A673 (cell line): Measurements from ENCODE around the gene C5orf58. TPM values are rescaled to one million over a fixed set of nuclear protein-coding genes. Genes with fewer than 3 reads are reported as not detected.

Source experiments
- BruUV-seq: library from RNA; stranded (reverse); fragments of 400-500 nt; replicated peaks from 2 replicates; lab custom pipeline; 2021; lab: Mats Ljungman, UMichigan
- CTCF ChIA-PET: fragments of 300-600 bp; sonication (Branson Sonifier 250); formaldehyde crosslinking; loops from one replicate; lab custom pipeline; 2022; ENCODE audit warnings: antibody characterized with exemption; lab: Charles Lee
- POLR2A ChIA-PET: fragments of 300-600 bp; sonication (Branson Sonifier 250); formaldehyde crosslinking; loops from one replicate; lab custom pipeline; 2022; ENCODE audit warnings: antibody characterized with exemption; ENCODE audit not compliant: low non-redundant PET; lab: Charles Lee
- DNase-seq: peaks from one replicate; pipeline ENCODE4 v3.0.0-alpha.2; 2015; ENCODE audit warnings: low spot score
- H3K27ac ChIP-seq: fragments of 200-600 bp; sonication (generic); 2 replicates; pipeline ENCODE4 v1.5.1; 2016; ENCODE audit warnings: mixed run types, low read depth, mild to moderate bottlenecking, mixed read lengths, antibody characterized with exemption, low read length; ENCODE audit not compliant: poor library complexity, severe bottlenecking
- H3K27me3 ChIP-seq: fragments of 200-600 bp; sonication (generic); replicated peaks from 2 replicates; pipeline ENCODE4 v1.6.1; 2017; ENCODE audit warnings: mixed run types, low read depth, mild to moderate bottlenecking, mixed read lengths, antibody characterized with exemption, low read length; ENCODE audit not compliant: insufficient read depth, poor library complexity
- H3K36me3 ChIP-seq: fragments of 200-600 bp; sonication (generic); 2 replicates; pipeline ENCODE4 v1.6.1; 2016; ENCODE audit warnings: mixed run types, mild to moderate bottlenecking, mixed read lengths, antibody characterized with exemption, low read length; ENCODE audit not compliant: insufficient read depth, poor library complexity, severe bottlenecking
- H3K4me1 ChIP-seq: fragments of 200-600 bp; sonication (generic); 2 replicates; pipeline ENCODE4 v1.6.1; 2017; ENCODE audit warnings: mixed run types, mild to moderate bottlenecking, mixed read lengths, antibody characterized with exemption, low read length; ENCODE audit not compliant: insufficient read depth, poor library complexity, severe bottlenecking
- H3K4me3 ChIP-seq: fragments of 200-600 bp; sonication (generic); 2 replicates; pipeline ENCODE4 v1.5.1; 2016; ENCODE audit warnings: low read depth, mixed run types, mild to moderate bottlenecking, mixed read lengths, low read length; ENCODE audit not compliant: poor library complexity, severe bottlenecking
- H3K9me3 ChIP-seq: fragments of 200-600 bp; sonication (generic); 2 replicates; pipeline ENCODE4 v1.6.1; 2016; ENCODE audit warnings: mixed run types, low read depth, mild to moderate bottlenecking, mixed read lengths, antibody characterized with exemption, low read length; ENCODE audit not compliant: poor library complexity, severe bottlenecking
- EZH2 ChIP-seq: fragments of 200-600 bp; sonication (generic); IDR thresholded peaks from 2 replicates; pipeline ENCODE4 v1.6.1; 2017; ENCODE audit warnings: borderline replicate concordance, low read depth, mild to moderate bottlenecking, mixed read lengths, antibody characterized with exemption, low read length; ENCODE audit not compliant: poor library complexity, severe bottlenecking
- intact Hi-C: fragments of 100-400 bp; cut with micrococcal nuclease; formaldehyde crosslinking; loops from one replicate; pipeline ENCODE4 v1.10.0; 2022; ENCODE audit not compliant: unreplicated experiment
- total RNA-seq: library from RNA; stranded (reverse); gene quantifications from 2 replicates; pipeline ENCODE4 v1.2.3, GENCODE V29; 2021
- TF ChIP-seq, protein P1 (sequence below): fragments of 300-800, 200-600 bp; sonication (generic); conservative IDR thresholded peaks from 2 replicates; pipeline ENCODE4 v1.5.1; 2017; ENCODE audit warnings: low read depth, mild to moderate bottlenecking, antibody characterized with exemption, low read length, moderate library complexity, mixed read lengths

The C5orf58 gene
- total RNA-seq, 1 experiment from 2014 or later = not detected

DNA sequence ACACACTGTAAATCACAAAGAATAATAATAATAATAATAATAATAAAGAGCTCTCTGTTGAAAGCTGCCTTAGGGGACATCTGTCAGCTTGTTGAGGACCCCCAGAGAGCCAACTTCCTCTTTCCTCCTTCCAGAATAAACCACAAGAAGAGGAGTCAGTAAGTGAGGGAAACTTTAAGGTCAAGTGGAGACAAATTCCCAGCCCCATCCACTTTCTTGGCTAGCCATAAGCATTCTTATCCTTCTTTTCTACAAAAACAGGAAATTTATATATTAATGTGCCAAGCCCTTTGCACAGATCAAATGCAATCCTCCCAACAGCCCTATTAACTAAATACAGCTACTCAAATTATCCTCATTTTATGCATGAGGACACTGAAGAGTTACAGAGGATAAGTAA is 9.4 kb upstream of the C5orf58 start:
- Histone ChIP-seq H3K4me3 (no peak overlapping the region), H3K36me3 (no peaks in the 10 kb centered on the region), H3K4me1 (peaks cover 61% of the 10 kb centered on the region), H3K27ac (no peak overlapping the region), H3K9me3 (no peaks in the 10 kb centered on the region), H3K27me3 (no peaks in the 10 kb centered on the region)
- DNase-seq = peak; percentile 44
- no TSS peak for BruUV-seq
- TF ChIP-seq, protein P1, sequence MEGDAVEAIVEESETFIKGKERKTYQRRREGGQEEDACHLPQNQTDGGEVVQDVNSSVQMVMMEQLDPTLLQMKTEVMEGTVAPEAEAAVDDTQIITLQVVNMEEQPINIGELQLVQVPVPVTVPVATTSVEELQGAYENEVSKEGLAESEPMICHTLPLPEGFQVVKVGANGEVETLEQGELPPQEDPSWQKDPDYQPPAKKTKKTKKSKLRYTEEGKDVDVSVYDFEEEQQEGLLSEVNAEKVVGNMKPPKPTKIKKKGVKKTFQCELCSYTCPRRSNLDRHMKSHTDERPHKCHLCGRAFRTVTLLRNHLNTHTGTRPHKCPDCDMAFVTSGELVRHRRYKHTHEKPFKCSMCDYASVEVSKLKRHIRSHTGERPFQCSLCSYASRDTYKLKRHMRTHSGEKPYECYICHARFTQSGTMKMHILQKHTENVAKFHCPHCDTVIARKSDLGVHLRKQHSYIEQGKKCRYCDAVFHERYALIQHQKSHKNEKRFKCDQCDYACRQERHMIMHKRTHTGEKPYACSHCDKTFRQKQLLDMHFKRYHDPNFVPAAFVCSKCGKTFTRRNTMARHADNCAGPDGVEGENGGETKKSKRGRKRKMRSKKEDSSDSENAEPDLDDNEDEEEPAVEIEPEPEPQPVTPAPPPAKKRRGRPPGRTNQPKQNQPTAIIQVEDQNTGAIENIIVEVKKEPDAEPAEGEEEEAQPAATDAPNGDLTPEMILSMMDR = no peak
- TF ChIP-seq EZH2 = no peak
- intact Hi-C loops = loop anchor here (5.0 kb wide), 1 partner anchor 129 kb away; no protein-coding TSS in a partner anchor
- POLR2A ChIA-PET = no interaction called here
- CTCF ChIA-PET = no interaction called here

DNA sequence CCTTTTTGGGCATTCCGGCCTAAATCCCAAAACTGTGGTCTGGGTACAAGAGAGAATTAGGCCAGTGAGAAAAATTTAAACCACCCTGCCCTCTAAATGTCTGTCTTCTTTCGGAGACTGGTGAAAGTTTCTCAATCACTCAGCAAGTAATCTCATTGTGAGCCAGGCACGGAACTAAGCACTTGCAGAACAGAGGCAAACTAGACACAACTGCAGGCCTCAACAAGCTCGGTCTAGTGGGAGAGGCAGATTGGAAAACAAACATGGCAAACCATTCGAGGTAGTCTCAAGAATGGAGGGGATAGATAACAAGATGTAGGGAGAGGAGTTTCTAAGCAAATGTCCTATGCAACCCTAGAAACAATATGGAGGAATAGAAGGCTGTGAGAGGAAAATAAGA is 8.9 kb upstream of the C5orf58 start:
- CTCF ChIA-PET = no interaction called here
- peaks cover 56% of the 10 kb centered on the region for H3K4me1 ChIP-seq
- no peaks in the 10 kb centered on the region for H3K27me3 ChIP-seq
- H3K4me3 ChIP-seq = no peak overlapping the region
- no peak for DNase-seq
- no peaks in the 10 kb centered on the region for H3K9me3 ChIP-seq
- no peak overlapping the region for H3K27ac ChIP-seq
- intact Hi-C loops = loop anchor here (5.0 kb wide), 1 partner anchor 128 kb away; no protein-coding TSS in a partner anchor
- POLR2A ChIA-PET = no interaction called here
- BruUV-seq = no TSS peak
- H3K36me3 ChIP-seq = no peaks in the 10 kb centered on the region
- no peak for TF ChIP-seq EZH2
- TF ChIP-seq, protein P1 = no peak

DNA sequence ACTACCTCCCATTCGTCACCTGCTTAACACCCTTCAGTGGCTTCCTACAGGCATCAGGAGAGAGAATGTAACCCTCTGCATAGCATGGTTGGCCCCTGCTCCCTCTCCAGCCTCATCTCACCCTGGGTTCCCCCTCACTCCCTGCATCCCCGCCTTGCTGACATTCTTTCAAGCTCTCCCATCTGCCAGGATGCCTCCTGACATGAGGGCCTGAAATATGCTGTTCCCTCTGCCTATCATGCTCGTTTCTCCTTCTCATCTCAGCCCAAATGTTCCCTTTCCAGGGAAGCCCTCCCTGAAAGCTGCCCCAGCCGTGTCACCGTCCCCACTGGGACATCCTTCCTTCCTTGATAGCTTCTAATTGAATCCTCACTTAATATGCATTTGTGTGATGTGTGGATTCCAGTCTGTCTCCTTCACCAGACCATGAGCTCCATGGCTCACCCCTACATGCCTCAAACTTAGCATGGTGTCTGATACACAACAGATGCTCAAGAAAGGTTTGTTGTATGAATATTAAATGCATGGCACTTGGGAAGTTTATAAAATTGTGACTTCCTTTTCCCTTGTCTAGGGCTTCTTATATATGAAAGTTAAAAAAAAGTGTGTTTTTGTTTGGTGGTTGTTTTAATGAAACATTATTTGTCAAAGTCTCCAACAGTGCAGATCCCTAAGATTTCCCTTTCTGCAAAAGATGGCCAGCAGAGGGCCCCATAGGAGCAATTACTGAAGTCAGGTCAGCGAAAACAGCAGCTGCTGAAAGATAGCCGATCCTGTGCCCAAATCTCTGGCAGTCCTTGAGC is 7.3 kb upstream of the C5orf58 start:
- Histone ChIP-seq H3K36me3 (no peaks in the 10 kb centered on the region), H3K9me3 (no peaks in the 10 kb centered on the region), H3K4me1 (peaks cover 41% of the 10 kb centered on the region), H3K27ac (no peak overlapping the region), H3K27me3 (no peaks in the 10 kb centered on the region), H3K4me3 (no peak overlapping the region)
- DNase-seq = peak; percentile 78
- BruUV-seq = no TSS peak
- intact Hi-C loops = loop anchor here (1.0 to 5.0 kb wide), 2 partner anchors 195 to 407 kb away; no protein-coding TSS in a partner anchor
- TF ChIP-seq EZH2 = no peak
- TF ChIP-seq, protein P1 = peak; percentile 77
- CTCF ChIA-PET = interaction anchor here (0.7 to 1.2 kb wide), 7 partner anchors 13 to 408 kb away, joined by 3 to 5 read pairs (median 4); no protein-coding TSS in a partner anchor
- POLR2A ChIA-PET = interaction anchor here (0.6 kb wide), 1 partner anchor 167 kb away, joined by 3 read pairs; no protein-coding TSS in a partner anchor
